Colonic mucosa (tissue), 4 donors: ENCODE measurements around the gene IKZF3. TPM values are rescaled to one million over a fixed set of nuclear protein-coding genes. Genes with fewer than 3 reads are reported as not detected.

ENCODE experiments used
- DNase-seq: peaks from one replicate; pipeline ENCODE4 v3.0.0-alpha.2; 2020
- H3K27ac ChIP-seq: fragments of 200-600 bp; one replicate; pipeline ENCODE4 v1.8.0; 2021
- H3K27me3 ChIP-seq: fragments of 200-600 bp; one replicate; pipeline ENCODE4 v1.8.0; 2021
- H3K36me3 ChIP-seq: fragments of 200-600 bp; one replicate; pipeline ENCODE4 v1.8.0; 2021
- H3K4me1 ChIP-seq: fragments of 200-600 bp; one replicate; pipeline ENCODE4 v1.8.0; 2021; ENCODE audit warnings: mild to moderate bottlenecking
- H3K4me3 ChIP-seq: fragments of 200-600 bp; one replicate; pipeline ENCODE4 v1.8.0; 2021
- H3K9ac ChIP-seq, 2 donors: one replicate each; pipeline ENCODE4 v1.7.0; 2013; ENCODE audit warnings: control low read depth in 2 of 2, low read depth in 2 of 2, low read length in 2 of 2
- H3K9me3 ChIP-seq: fragments of 200-600 bp; one replicate; pipeline ENCODE4 v1.8.0; 2021
- CTCF ChIP-seq: fragments of 200-600 bp; IDR thresholded peaks from one replicate; pipeline ENCODE4 v1.8.0; 2022; ENCODE audit warnings: antibody characterized with exemption, mild to moderate bottlenecking
- intact Hi-C: fragments of 100-400 bp; cut with DNase I; formaldehyde crosslinking; loops from one replicate; pipeline ENCODE4 v1.14.1; 2022
- total RNA-seq, 2 donors: library from RNA; stranded (reverse); fragmentation: NEBNext Ultra II Directional in 1 of 2; extraction: Animal tissue kit (Norgen Biotek cat#: 25700) in 1 of 2; gene quantifications; one replicate each; pipeline ENCODE4 v1.2.1, GENCODE V29; 2021
- donor health status: healthy.
- donor health status: DM: no; HTN: no; CAD: no.
- donor health status: DM: no; HTN: no; CAD: no.

Gene IKZF3
- total RNA-seq, 2 donors from 2014 or later = 1.8 to 2.0 TPM

GRCh38 chr17:39738983-39739884 is 124.9 kb downstream of the IKZF3 start:
- peak; percentile 93 for DNase-seq
- Histone ChIP-seq H3K4me1 (no peaks in the 10 kb centered on the region), H3K9ac (peak overlapping the region; percentile 38 to 98), H3K36me3 (no peaks in the 10 kb centered on the region), H3K27ac (peak overlapping the region; percentile 87), H3K4me3 (peak overlapping the region; percentile 40), H3K27me3 (no peaks in the 10 kb centered on the region), H3K9me3 (no peaks in the 10 kb centered on the region)
- intact Hi-C loops = loop anchor here (5.0 kb wide), 1 partner anchor 112 kb away; the partner anchor contains the start of gene PPP1R1B
- no peak for TF ChIP-seq CTCF

GRCh38 chr17:39738568-39738901 is 125.6 kb downstream of the IKZF3 start:
- Histone ChIP-seq H3K27ac (peak overlapping the region; percentile 87), H3K9ac (peak overlapping the region in 1 of 2 donors; percentile 98), H3K9me3 (no peaks in the 10 kb centered on the region), H3K4me3 (peak overlapping the region; percentile 40), H3K36me3 (no peaks in the 10 kb centered on the region), H3K4me1 (no peaks in the 10 kb centered on the region), H3K27me3 (no peaks in the 10 kb centered on the region)
- intact Hi-C loops = loop anchor here (5.0 kb wide), 1 partner anchor 111 kb away; the partner anchor contains the start of gene PPP1R1B
- DNase-seq = peak; percentile 83
- TF ChIP-seq CTCF = no peak

DNA sequence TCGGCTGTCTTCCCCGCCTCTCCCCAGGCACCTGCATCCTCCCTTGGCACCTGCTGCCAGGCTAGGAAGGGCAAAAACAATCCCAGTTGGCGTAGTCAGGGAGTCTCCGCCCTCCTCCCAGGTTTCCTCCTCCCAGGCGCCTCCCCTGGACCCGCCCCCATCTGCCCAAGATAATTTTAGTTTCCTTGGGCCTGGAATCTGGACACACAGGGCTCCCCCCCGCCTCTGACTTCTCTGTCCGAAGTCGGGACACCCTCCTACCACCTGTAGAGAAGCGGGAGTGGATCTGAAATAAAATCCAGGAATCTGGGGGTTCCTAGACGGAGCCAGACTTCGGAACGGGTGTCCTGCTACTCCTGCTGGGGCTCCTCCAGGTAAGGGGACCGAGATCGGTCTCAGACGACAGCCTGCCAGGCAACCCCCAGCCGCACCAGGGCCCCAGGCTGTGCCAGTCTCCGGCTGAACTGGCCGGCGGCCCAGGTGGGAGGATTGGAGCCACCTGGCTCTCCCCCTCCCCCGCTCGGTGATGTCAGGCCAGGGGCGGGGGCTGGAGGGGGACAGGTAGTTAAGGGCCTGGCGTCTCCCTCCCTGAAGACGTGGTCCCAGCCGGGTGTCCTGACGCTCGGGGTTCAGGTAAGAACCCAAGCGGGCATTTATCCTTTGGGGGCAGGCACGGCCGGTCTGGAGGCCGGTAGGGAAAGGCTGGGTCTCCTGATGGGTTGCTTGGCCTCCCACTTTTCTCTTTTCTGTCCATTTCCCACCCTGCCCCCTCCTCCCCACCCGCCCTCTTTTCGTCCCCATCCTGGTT is 126.1 kb downstream of the IKZF3 start, which contains the start of gene GRB7:
GRB7 (plus strand) TSS at position 179 of the 808 bp plus-strand sequence. CDS start 4,364 bp downstream, outside the sequence.
- H3K36me3 ChIP-seq = no peaks in the 10 kb centered on the region
- H3K9ac ChIP-seq = peak within 1 kb of the TSS; percentile 80 to 98
- intact Hi-C loops = loop anchor here (5.0 kb wide), 1 partner anchor 111 kb away; the partner anchor contains the start of gene PPP1R1B
- DNase-seq = peak; percentile 93
- peak within 1 kb of the TSS; percentile 40 for H3K4me3 ChIP-seq
- TF ChIP-seq CTCF = no peak
- H3K27ac ChIP-seq = peak within 1 kb of the TSS; percentile 87
- H3K9me3 ChIP-seq = no peaks in the 10 kb centered on the region
- H3K4me1 ChIP-seq = no peaks in the 10 kb centered on the region
- no peaks in the 10 kb centered on the region for H3K27me3 ChIP-seq

DNA sequence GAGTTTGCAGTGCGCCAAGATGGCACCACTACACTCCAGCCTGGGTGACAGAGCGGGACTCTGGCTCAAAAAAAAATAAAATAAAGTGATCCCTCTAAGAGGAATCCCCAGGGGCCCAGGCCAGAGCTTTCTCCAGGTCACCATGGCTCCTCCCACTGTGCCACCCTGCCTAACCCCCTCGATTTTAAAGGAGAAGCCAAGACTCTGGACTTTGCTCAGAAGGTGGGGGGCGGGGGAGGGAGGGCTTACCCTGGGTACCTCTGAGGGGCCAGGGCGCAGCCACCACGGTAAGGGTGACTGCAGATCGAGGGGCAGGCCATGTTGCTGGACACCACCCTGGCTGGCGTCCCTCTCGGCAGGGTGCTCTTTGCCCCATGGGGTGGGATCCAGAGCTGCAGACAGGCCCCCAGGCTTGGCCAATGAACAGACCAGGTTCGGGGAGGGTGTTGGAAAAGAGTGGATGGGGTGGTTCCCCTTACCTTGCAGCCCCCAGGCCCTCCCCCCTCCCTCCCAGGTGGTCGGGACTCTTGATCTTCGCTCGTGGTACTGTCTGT is 126.8 kb downstream of the IKZF3 start:
- H3K9me3 ChIP-seq = no peaks in the 10 kb centered on the region
- no peaks in the 10 kb centered on the region for H3K4me1 ChIP-seq
- peak overlapping the region; percentile 87 for H3K27ac ChIP-seq
- no peak for TF ChIP-seq CTCF
- H3K27me3 ChIP-seq = no peaks in the 10 kb centered on the region
- H3K36me3 ChIP-seq = no peaks in the 10 kb centered on the region
- intact Hi-C loops = loop anchor here (5.0 kb wide), 1 partner anchor 110 kb away; the partner anchor contains the start of gene PPP1R1B
- H3K4me3 ChIP-seq = peak overlapping the region; percentile 40
- DNase-seq = no peak
- peak overlapping the region; percentile 52 to 98 for H3K9ac ChIP-seq
